Suprapubic skin (tissue), 3 donors: ENCODE results near the gene DHX15.

Experiments used
- POLR2A ChIP-seq, 2 donors: fragments of 450-650 bp; IDR thresholded peaks; one replicate each; pipeline ENCODE4 v1.6.1; 2017; ENCODE audit warnings: antibody characterized with exemption in 2 of 2, mild to moderate bottlenecking in 2 of 2, moderate library complexity in 2 of 2
- TF ChIP-seq, protein P1 (sequence below), 2 donors: fragments of 200-600 bp in 1 of 2; fragments of 450-650 bp in 1 of 2; sonication (generic) in 1 of 2; IDR thresholded peaks; one replicate each; pipeline ENCODE4 v1.5.1; 2016 to 2019; ENCODE audit warnings: antibody characterized with exemption in 2 of 2, mild to moderate bottlenecking in 1 of 2, moderate library complexity in 1 of 2

DNA sequence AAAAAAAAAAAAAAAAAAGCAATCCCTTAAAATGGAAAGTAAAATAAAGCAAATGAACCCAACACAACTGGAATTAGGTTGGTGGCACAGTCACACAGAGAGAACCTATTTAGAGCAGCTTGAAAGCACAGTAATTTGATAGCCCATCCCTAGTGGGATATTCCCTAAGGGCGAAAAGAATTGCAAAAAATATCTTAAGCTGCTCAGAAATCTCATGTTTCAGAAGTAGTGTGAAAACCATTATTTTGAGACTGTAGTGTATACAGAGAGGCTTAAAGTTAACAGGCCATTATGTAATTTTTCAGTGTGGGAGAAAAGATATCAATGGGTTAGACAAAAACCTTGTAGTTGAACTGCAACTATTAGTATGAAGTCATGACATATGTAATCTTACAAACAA, 40.0 kb upstream of the DHX15 start:
- TF ChIP-seq, protein P1, sequence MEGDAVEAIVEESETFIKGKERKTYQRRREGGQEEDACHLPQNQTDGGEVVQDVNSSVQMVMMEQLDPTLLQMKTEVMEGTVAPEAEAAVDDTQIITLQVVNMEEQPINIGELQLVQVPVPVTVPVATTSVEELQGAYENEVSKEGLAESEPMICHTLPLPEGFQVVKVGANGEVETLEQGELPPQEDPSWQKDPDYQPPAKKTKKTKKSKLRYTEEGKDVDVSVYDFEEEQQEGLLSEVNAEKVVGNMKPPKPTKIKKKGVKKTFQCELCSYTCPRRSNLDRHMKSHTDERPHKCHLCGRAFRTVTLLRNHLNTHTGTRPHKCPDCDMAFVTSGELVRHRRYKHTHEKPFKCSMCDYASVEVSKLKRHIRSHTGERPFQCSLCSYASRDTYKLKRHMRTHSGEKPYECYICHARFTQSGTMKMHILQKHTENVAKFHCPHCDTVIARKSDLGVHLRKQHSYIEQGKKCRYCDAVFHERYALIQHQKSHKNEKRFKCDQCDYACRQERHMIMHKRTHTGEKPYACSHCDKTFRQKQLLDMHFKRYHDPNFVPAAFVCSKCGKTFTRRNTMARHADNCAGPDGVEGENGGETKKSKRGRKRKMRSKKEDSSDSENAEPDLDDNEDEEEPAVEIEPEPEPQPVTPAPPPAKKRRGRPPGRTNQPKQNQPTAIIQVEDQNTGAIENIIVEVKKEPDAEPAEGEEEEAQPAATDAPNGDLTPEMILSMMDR (IDR thresholded peaks at IDR 0.05) = no peak
- TF ChIP-seq POLR2A (IDR thresholded peaks at IDR 0.05) = no peak
